Endothelial cell of umbilical vein (primary cell): ENCODE data around the gene KIAA0232. TPM values are rescaled to one million over a fixed set of nuclear protein-coding genes. Genes with fewer than 3 reads are reported as not detected.

Experiments used
- BruUV-seq: library from RNA; stranded (reverse); fragments of 400-500 nt; replicated peaks from 2 replicates; lab custom pipeline; 2021; lab: Mats Ljungman, UMichigan
- CTCF ChIA-PET: fragments of 300-600, 350-600 bp; sonication (Branson Sonifier 250); formaldehyde crosslinking; loops from one replicate; lab custom pipeline; 2021; ENCODE audit warnings: antibody characterized with exemption, inconsistent platforms; lab: Charles Lee
- POLR2A ChIA-PET: fragments of 300-600, 350-600 bp; sonication (Branson Sonifier 250); formaldehyde crosslinking; loops from one replicate; lab custom pipeline; 2021; ENCODE audit warnings: antibody characterized with exemption, inconsistent platforms; lab: Charles Lee
- DNase-seq: peaks from one replicate; pipeline ENCODE4 v3.0.0-alpha.2; 2011; ENCODE audit warnings: low read depth, low spot score
- FAIRE-seq: peaks from 2 replicates; lab custom pipeline; 2011; peaks lifted over from hg19 to GRCh38; lab: Jason Lieb, UNC
- H2AFZ ChIP-seq: 2 replicates; pipeline ENCODE4 v1.6.0; 2012; ENCODE audit warnings: low read depth, low read length, control low read depth, inconsistent platforms
- H3K27ac ChIP-seq: 2 replicates; pipeline ENCODE4 v1.5.1; 2011; ENCODE audit warnings: low read depth, mild to moderate bottlenecking, control low read depth, low read length, moderate library complexity; ENCODE audit not compliant: insufficient read depth
- H3K27me3 ChIP-seq, 2 experiments: 2 replicates each; pipeline versions ENCODE4 v1.6.0 to v1.6.1; 2011; ENCODE audit warnings: low read length in 2 of 2, mixed read lengths in 1 of 2; ENCODE audit not compliant: control insufficient read depth in 2 of 2, insufficient read depth in 2 of 2
- H3K36me3 ChIP-seq, 2 experiments: 2 replicates in 1 of 2; 3 replicates in 1 of 2; pipeline ENCODE4 v1.5.1; 2011; ENCODE audit warnings: low read length in 2 of 2, mild to moderate bottlenecking in 1 of 2, moderate library complexity in 1 of 2; ENCODE audit not compliant: control insufficient read depth in 2 of 2, insufficient read depth in 2 of 2; ENCODE audit errors: extremely low read depth in 1 of 2
- H3K4me1 ChIP-seq: 3 replicates; pipeline ENCODE4 v1.5.1; 2011; ENCODE audit warnings: mild to moderate bottlenecking, low read length; ENCODE audit not compliant: control insufficient read depth, insufficient read depth; ENCODE audit errors: extremely low read depth
- H3K4me2 ChIP-seq: 2 replicates; pipeline ENCODE4 v1.6.1; 2011; ENCODE audit warnings: low read length, control low read depth, mixed read lengths; ENCODE audit not compliant: insufficient read depth
- H3K4me3 ChIP-seq, 3 experiments: fragments of 200-600 bp in 1 of 3; sonication (generic), shearing (Covaris generic) in 1 of 3; replicated peaks in 1 of 3; 2 replicates each; pipeline ENCODE4 v1.5.1; 2011 to 2016; ENCODE audit warnings: control low read depth in 3 of 3, low read length in 3 of 3, mild to moderate bottlenecking in 2 of 3, inconsistent platforms in 1 of 3, low read depth in 1 of 3, moderate library complexity in 1 of 3; ENCODE audit not compliant: insufficient read depth in 1 of 3
- H3K79me2 ChIP-seq: 2 replicates; pipeline ENCODE4 v1.6.0; 2012; ENCODE audit warnings: low read length, inconsistent platforms; ENCODE audit not compliant: control insufficient read depth, insufficient read depth
- H3K9ac ChIP-seq: replicated peaks from 2 replicates; pipeline ENCODE3; 2011; ENCODE audit warnings: low read length, control low read depth; ENCODE audit not compliant: insufficient read depth; ENCODE audit errors: extremely low read depth
- H3K9me1 ChIP-seq: replicated peaks from 3 replicates; pipeline ENCODE4 v1.6.0; 2011; ENCODE audit warnings: mild to moderate bottlenecking, low read length; ENCODE audit not compliant: control insufficient read depth, insufficient read depth; ENCODE audit errors: extremely low read depth
- H3K9me3 ChIP-seq: replicated peaks from 2 replicates; pipeline ENCODE4 v1.5.1; 2012; ENCODE audit warnings: low read length, inconsistent platforms; ENCODE audit not compliant: control insufficient read depth, insufficient read depth
- H4K20me1 ChIP-seq: replicated peaks from 2 replicates; pipeline ENCODE3; 2011; ENCODE audit warnings: mild to moderate bottlenecking, low read length; ENCODE audit not compliant: control insufficient read depth, insufficient read depth; ENCODE audit errors: extremely low read depth
- EZH2 ChIP-seq: IDR thresholded peaks from 2 replicates; pipeline ENCODE4 v1.6.1; 2012; ENCODE audit warnings: borderline replicate concordance, low read depth, mild to moderate bottlenecking, moderate library complexity, low read length, inconsistent platforms; ENCODE audit not compliant: severe bottlenecking
- FOS ChIP-seq: IDR thresholded peaks from 2 replicates; pipeline ENCODE4 v1.6.1; 2011; ENCODE audit warnings: mild to moderate bottlenecking, low read length, moderate library complexity, borderline replicate concordance; ENCODE audit not compliant: insufficient read depth
- GATA2 ChIP-seq: IDR thresholded peaks from 2 replicates; pipeline ENCODE4 v1.7.0; 2011; ENCODE audit warnings: low read depth, mild to moderate bottlenecking, moderate library complexity, mixed read lengths, low read length; ENCODE audit not compliant: insufficient read length, insufficient read depth
- JUN ChIP-seq: IDR thresholded peaks from 2 replicates; pipeline ENCODE4 v1.6.1; 2011; ENCODE audit warnings: borderline replicate concordance, low read depth; ENCODE audit not compliant: insufficient read length, insufficient read depth
- MYC ChIP-seq: IDR thresholded peaks from one replicate; pipeline ENCODE4 v1.6.1; 2011; ENCODE audit warnings: mild to moderate bottlenecking, low read depth, low read length
- POLR2A ChIP-seq: IDR thresholded peaks from 2 replicates; pipeline ENCODE4 v1.6.1; 2012; ENCODE audit warnings: low read depth, mild to moderate bottlenecking, control low read depth, low read length
- POLR2AphosphoS5 ChIP-seq: IDR thresholded peaks from 2 replicates; pipeline ENCODE4 v1.6.1; 2012; ENCODE audit warnings: low read depth, mild to moderate bottlenecking, control low read depth, low read length, moderate library complexity; ENCODE audit not compliant: insufficient read depth
- dilution Hi-C: fragments of 300-500 bp; cut with MboI; formaldehyde crosslinking; loops from one replicate; pipeline ENCODE4 v1.15.0; 2019; ENCODE audit warnings: low sequenced_read_pairs; ENCODE audit not compliant: extremely low pct_ligation_motif_present
- intact Hi-C: fragments of 100-400 bp; cut with micrococcal nuclease; formaldehyde crosslinking; loops from one replicate; pipeline ENCODE4 v1.10.0; 2022
- polyA plus RNA-seq, 4 experiments: library from polyadenylated mRNA; depleted of rRNA in 3 of 4; stranded (reverse) in 3 of 4; unstranded in 1 of 4; fragments of >200 nt; gene quantifications; 2 replicates each; pipeline versions ENCODE4 v1.2.1 to v1.2.3, GENCODE V29; 2011 to 2012; ENCODE audit warnings: missing spikeins in 1 of 4
- total RNA-seq: library from RNA; stranded (reverse); gene quantifications from 2 replicates; pipeline ENCODE4 v1.2.3, GENCODE V29; 2021
- TF ChIP-seq, protein P1 (sequence below), 2 donors: IDR thresholded peaks; 1 replicate in 1 of 2; 2 replicates in 1 of 2; pipeline ENCODE4 v1.5.1; 2011; ENCODE audit warnings: low read length in 2 of 2, mild to moderate bottlenecking in 2 of 2, moderate library complexity in 2 of 2, control low read depth in 1 of 2, inconsistent platforms in 1 of 2, low read depth in 1 of 2; ENCODE audit not compliant: insufficient read depth in 1 of 2; ENCODE audit errors: extremely low read depth in 1 of 2
- TF ChIP-seq, protein P2 (sequence below): IDR thresholded peaks from 2 replicates; pipeline ENCODE4 v1.6.1; 2011; ENCODE audit not compliant: insufficient read depth, insufficient read length

Gene KIAA0232
- total and polyA plus RNA-seq, 2 donors (not counting 3 experiments of a cell fraction or from before 2014, with no cell fraction given), result 5.3 to 18.4 TPM

DNA sequence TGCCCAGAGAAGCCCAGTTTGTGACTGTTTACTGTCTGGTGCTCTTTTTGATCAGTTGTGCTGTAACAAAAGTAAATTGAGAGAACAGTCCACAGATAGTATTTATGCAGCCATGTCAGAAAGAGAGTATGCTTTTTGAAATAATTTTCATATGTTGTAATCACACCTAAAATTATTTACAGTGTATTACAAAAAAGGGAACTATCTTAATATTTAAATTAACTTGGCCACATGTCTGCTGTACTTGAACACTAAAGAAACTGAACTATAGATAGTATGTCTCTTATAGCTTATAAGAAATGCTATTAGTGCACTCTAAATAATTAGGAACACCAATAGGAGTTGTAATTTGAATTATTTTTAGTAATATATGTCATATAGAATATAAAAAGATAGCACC lies 30.2 kb downstream of the KIAA0232 start:
- ChIA-PET CTCF (no interaction called here), POLR2A (no interaction called here)
- no peaks in the 10 kb centered on the region for H3K27me3 ChIP-seq
- TF ChIP-seq GATA2, result no peak
- no peak for TF ChIP-seq POLR2A
- no peak for TF ChIP-seq EZH2
- TF ChIP-seq, protein P1, sequence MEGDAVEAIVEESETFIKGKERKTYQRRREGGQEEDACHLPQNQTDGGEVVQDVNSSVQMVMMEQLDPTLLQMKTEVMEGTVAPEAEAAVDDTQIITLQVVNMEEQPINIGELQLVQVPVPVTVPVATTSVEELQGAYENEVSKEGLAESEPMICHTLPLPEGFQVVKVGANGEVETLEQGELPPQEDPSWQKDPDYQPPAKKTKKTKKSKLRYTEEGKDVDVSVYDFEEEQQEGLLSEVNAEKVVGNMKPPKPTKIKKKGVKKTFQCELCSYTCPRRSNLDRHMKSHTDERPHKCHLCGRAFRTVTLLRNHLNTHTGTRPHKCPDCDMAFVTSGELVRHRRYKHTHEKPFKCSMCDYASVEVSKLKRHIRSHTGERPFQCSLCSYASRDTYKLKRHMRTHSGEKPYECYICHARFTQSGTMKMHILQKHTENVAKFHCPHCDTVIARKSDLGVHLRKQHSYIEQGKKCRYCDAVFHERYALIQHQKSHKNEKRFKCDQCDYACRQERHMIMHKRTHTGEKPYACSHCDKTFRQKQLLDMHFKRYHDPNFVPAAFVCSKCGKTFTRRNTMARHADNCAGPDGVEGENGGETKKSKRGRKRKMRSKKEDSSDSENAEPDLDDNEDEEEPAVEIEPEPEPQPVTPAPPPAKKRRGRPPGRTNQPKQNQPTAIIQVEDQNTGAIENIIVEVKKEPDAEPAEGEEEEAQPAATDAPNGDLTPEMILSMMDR (IDR thresholded peaks at IDR 0.05; ENCODE audit: extremely low read depth in 1 of 2, insufficient read depth in 1 of 2, low read depth in 1 of 2, low read length in 2 of 2), result no peak
- no peak for TF ChIP-seq FOS
- no peak for TF ChIP-seq POLR2AphosphoS5
- TF ChIP-seq, protein P2, sequence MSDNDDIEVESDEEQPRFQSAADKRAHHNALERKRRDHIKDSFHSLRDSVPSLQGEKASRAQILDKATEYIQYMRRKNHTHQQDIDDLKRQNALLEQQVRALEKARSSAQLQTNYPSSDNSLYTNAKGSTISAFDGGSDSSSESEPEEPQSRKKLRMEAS, result no peak
- no peak for TF ChIP-seq MYC
- TF ChIP-seq JUN, result no peak
- intact Hi-C loops (no loop called here), dilution Hi-C loops (no loop called here)
- BruUV-seq, result no TSS peak
- H3K4me1 ChIP-seq, result peaks cover 1% of the 10 kb centered on the region
- no peaks in the 10 kb centered on the region for H3K9me1 ChIP-seq
- H3K9me3 ChIP-seq, result no peaks in the 10 kb centered on the region
- no peak overlapping the region for H3K4me2 ChIP-seq
- no peak overlapping the region for H3K9ac ChIP-seq
- H4K20me1 ChIP-seq, result peaks cover 4% of the 10 kb centered on the region
- H3K4me3 ChIP-seq, result no peak overlapping the region
- FAIRE-seq (no peak), DNase-seq (no peak)
- H3K79me2 ChIP-seq, result peaks cover 56% of the 10 kb centered on the region
- H3K27ac ChIP-seq, result no peak overlapping the region
- no peaks in the 10 kb centered on the region for H3K36me3 ChIP-seq
- H2AFZ ChIP-seq, result no peak overlapping the region
